ENCODE results near the gene DUSP1. TPM values are rescaled to one million over a fixed set of nuclear protein-coding genes. Genes with fewer than 3 reads are reported as not detected.

The DUSP1 gene
- total RNA-seq, 5 donors from 2014 or later (not counting 1 experiment from before 2014, with no cell fraction given), result 22.6 to 1,564 (median 28.9) TPM

DNA sequence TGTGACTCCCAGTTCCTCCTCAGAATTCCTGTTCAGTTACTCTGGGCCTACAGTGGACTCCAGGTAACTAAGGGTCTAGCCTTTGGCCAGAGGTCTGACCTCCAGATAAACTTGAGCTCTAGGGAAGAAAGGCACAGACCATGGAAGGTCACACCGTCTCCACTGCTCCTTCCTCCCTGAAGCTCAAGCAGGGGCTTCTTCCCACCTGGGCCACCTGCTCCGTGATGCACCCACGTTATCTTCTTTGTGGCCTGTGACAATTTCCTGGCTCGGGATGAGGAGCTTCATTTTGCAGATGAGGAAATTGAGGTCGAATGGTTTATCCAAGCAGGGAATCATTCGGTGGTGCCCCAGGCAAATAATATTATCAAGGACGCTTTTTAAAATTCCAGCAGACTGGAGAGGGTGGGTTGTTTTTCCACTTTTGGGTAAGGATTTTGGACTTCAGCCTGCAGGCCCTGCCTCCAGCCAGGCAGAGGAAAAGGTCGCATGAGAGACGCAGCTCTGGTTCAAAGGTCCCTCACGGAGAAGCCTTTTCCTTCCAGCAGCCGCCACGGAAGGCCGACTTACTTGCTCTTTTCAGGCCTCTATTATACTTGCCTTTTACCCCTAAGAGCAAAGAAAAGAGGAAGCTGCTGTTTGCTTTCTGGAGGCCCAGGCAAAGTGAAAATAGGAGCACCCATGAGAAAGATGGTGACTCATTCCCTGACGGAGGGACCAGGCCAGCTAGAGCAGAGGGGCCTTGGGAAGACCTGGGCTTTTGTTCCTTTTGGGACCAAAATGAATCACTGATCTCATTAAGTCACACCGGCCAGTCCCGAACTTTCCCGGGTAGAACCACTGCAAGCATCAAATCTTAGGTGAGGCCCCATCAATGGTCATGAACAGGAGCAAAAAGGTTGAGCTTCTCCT lies 22.8 kb upstream of the DUSP1 start:
- ChIA-PET POLR2A (no interaction called here), CTCF (interaction anchor here in 1 of 2 donors (0.5 kb wide), 1 partner anchor 133 kb away, joined by 3 read pairs; no protein-coding TSS in a partner anchor)
- Mint-ChIP-seq H3K4me3 (no peak overlapping the region), H3K36me3 (no peaks in the 10 kb centered on the region), H3K27me3 (no peaks in the 10 kb centered on the region), H3K9me3 (no peaks in the 10 kb centered on the region), H3K27ac (no peak overlapping the region), H3K4me1 (peaks cover 5 to 12% (median 5%) of the 10 kb centered on the region in 3 donors)
- Histone ChIP-seq H3K4me3 (ENCODE audit: control insufficient read depth in 1 of 2, extremely low read depth in 1 of 2, low read length in 1 of 2) (no peak overlapping the region), H3K9me3 (no peaks in the 10 kb centered on the region), H3K4me1 (ENCODE audit: control insufficient read depth in 1 of 2, extremely low read depth in 1 of 2, insufficient read depth in 2 of 2, low read length in 2 of 2) (peaks cover 0 to 8% of the 10 kb centered on the region in 2 experiments), H3K27me3 (replicated peaks in 1 of 2; ENCODE audit: control insufficient read depth in 2 of 2, extremely low read depth in 1 of 2, insufficient read depth in 2 of 2, low read length in 1 of 2) (no peaks in the 10 kb centered on the region), H3K36me3 (ENCODE audit: control insufficient read depth in 2 of 2, extremely low read depth in 1 of 2, insufficient read depth in 1 of 2, low read length in 1 of 2) (no peaks in the 10 kb centered on the region), H3K27ac (ENCODE audit: low read length) (no peak overlapping the region)
- ATAC-seq (replicated peaks in 1 of 4) (no peak), DNase-seq (no peak)
- WGBS (ENCODE audit: insufficient coverage), result 75% methylated on average over 9 of the region's 17 CpGs

DNA sequence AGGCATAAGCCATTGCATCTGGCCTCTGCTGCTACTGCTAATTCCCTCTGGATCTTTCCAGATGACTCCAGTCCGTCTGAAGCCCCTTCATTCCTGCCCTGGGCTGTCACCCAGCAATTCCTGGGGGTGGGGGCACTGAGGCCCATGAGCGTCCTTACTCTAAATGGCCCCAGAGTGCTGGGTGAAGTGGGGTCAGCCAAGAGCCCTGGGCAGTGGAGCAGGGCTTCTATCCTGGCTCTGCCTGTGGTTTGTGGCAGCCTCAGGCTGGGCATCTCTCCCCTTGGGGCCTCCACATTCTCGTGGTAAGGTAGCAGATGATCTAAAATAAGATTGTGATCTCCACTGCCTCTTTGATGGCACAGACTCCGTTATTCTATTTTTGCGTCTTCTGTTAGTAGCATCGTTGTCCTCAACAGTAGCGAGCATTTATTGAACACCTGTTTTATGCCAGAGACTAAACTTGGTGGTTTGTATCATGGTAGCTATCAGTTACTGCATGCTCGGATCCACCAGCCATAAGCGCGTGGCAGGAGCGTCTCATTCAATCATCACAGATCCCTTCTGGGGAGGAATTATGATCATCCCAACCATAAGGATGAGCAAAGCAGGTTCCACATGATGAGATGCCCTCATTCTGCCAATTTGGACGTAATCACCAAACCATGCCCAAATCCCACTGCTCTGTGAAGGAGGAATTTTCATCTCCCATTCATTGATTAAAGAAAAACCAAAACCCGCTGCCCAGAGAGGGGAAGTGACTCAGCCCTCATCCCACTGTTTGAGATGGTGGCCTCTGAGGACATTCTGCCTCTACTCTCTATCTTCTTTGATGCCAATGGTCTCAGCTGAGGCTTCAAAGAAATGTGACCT lies 21.9 kb upstream of the DUSP1 start:
- peaks cover 5 to 7% (median 5%) of the 10 kb centered on the region in 3 donors for H3K4me1 Mint-ChIP-seq
- DNase-seq, result no peak
- 53% methylated on average over 3 of the region's 13 CpGs for WGBS (ENCODE audit: insufficient coverage)
- POLR2A ChIA-PET, result no interaction called here
- H3K36me3 Mint-ChIP-seq, result no peaks in the 10 kb centered on the region
- H3K27me3 ChIP-seq (replicated peaks in 1 of 2; ENCODE audit: control insufficient read depth in 2 of 2, extremely low read depth in 1 of 2, insufficient read depth in 2 of 2, low read length in 1 of 2), result no peaks in the 10 kb centered on the region
- no peak overlapping the region for H3K4me3 Mint-ChIP-seq
- no peaks in the 10 kb centered on the region for H3K36me3 ChIP-seq (ENCODE audit: control insufficient read depth in 2 of 2, extremely low read depth in 1 of 2, insufficient read depth in 1 of 2, low read length in 1 of 2)
- no peak overlapping the region for H3K4me3 ChIP-seq (ENCODE audit: control insufficient read depth in 1 of 2, extremely low read depth in 1 of 2, low read length in 1 of 2)
- no peaks in the 10 kb centered on the region for H3K27me3 Mint-ChIP-seq
- ATAC-seq (replicated peaks in 1 of 4), result no peak
- H3K9me3 ChIP-seq, result no peaks in the 10 kb centered on the region
- no peak overlapping the region for H3K27ac Mint-ChIP-seq
- no peaks in the 10 kb centered on the region for H3K9me3 Mint-ChIP-seq
- CTCF ChIA-PET, result interaction anchor here in 1 of 2 donors (0.5 kb wide), 1 partner anchor 134 kb away, joined by 3 read pairs; no protein-coding TSS in a partner anchor
- no peak overlapping the region for H3K27ac ChIP-seq (ENCODE audit: low read length)
- peaks cover 0 to 8% of the 10 kb centered on the region in 2 experiments for H3K4me1 ChIP-seq (ENCODE audit: control insufficient read depth in 1 of 2, extremely low read depth in 1 of 2, insufficient read depth in 2 of 2, low read length in 2 of 2)

DNA sequence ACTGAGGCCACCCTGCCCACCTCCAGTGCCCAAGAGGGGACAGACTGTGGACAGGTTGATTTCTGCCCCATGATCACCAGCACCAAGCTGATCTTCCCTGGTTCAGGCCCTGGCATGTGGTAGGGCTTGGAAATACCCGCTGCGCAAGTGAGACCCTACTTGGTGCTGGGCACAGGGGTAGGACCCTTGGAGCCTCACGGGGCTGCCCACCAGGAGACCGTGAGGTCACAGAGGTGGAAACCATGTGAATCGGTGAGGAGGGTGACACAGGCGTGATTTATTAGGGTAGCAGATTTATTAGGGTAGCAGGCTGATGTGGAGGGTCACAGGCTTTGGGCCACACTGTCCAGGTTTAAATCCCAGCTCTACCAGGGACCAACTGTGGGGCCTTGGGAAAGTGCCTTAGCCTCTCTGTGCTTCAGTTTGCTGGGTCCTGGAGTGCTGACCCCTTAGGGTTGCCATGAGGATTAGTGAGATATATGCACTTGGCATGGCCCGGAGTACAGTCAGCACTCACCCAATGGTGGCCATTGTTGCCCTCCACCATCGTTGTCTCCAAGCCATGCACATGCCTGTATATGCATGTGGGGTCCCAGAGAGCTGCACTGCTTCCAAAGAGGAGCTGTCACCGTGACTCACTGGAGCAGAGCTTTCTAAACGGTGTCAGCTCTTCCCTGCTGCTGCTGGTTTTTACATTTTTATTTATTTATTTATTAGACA lies 20.9 kb upstream of the DUSP1 start:
- POLR2A ChIA-PET, result no interaction called here
- no peaks in the 10 kb centered on the region for H3K36me3 ChIP-seq (ENCODE audit: control insufficient read depth in 2 of 2, extremely low read depth in 1 of 2, insufficient read depth in 1 of 2, low read length in 1 of 2)
- Mint-ChIP-seq H3K4me1 (no peaks in the 10 kb centered on the region), H3K27ac (no peak overlapping the region), H3K27me3 (no peaks in the 10 kb centered on the region), H3K36me3 (no peaks in the 10 kb centered on the region), H3K9me3 (no peaks in the 10 kb centered on the region), H3K4me3 (no peak overlapping the region)
- CTCF ChIA-PET, result no interaction called here
- no peaks in the 10 kb centered on the region for H3K27me3 ChIP-seq (replicated peaks in 1 of 2; ENCODE audit: control insufficient read depth in 2 of 2, extremely low read depth in 1 of 2, insufficient read depth in 2 of 2, low read length in 1 of 2)
- no peak overlapping the region for H3K4me3 ChIP-seq (ENCODE audit: control insufficient read depth in 1 of 2, extremely low read depth in 1 of 2, low read length in 1 of 2)
- WGBS (ENCODE audit: insufficient coverage), result 76% methylated on average over 7 of the region's 10 CpGs
- H3K9me3 ChIP-seq, result no peaks in the 10 kb centered on the region
- no peak overlapping the region for H3K27ac ChIP-seq (ENCODE audit: low read length)
- no peak for DNase-seq
- H3K4me1 ChIP-seq (ENCODE audit: control insufficient read depth in 1 of 2, extremely low read depth in 1 of 2, insufficient read depth in 2 of 2, low read length in 2 of 2), result peaks cover 0 to 4% of the 10 kb centered on the region in 2 experiments
- ATAC-seq (replicated peaks in 1 of 4), result no peak

GRCh38 chr5:172791286-172791685 lies 20.3 kb upstream of the DUSP1 start:
- H3K27ac ChIP-seq (ENCODE audit: low read length), result no peak overlapping the region
- ChIA-PET POLR2A (interaction anchor here in 1 of 2 donors (0.5 kb wide), 1 partner anchor 16 kb away, joined by 5 read pairs; no protein-coding TSS in a partner anchor), CTCF (no interaction called here)
- no peaks in the 10 kb centered on the region for H3K9me3 ChIP-seq
- no peaks in the 10 kb centered on the region for H3K27me3 ChIP-seq (replicated peaks in 1 of 2; ENCODE audit: control insufficient read depth in 2 of 2, extremely low read depth in 1 of 2, insufficient read depth in 2 of 2, low read length in 1 of 2)
- no peak for ATAC-seq (replicated peaks in 1 of 4)
- no peaks in the 10 kb centered on the region for H3K36me3 ChIP-seq (ENCODE audit: control insufficient read depth in 2 of 2, extremely low read depth in 1 of 2, insufficient read depth in 1 of 2, low read length in 1 of 2)
- Mint-ChIP-seq H3K36me3 (no peaks in the 10 kb centered on the region), H3K27me3 (no peaks in the 10 kb centered on the region), H3K4me3 (no peak overlapping the region), H3K27ac (no peak overlapping the region), H3K4me1 (no peaks in the 10 kb centered on the region), H3K9me3 (no peaks in the 10 kb centered on the region)
- 77% methylated on average over 5 of the region's 6 CpGs for WGBS (ENCODE audit: insufficient coverage)
- H3K4me1 ChIP-seq (ENCODE audit: control insufficient read depth in 1 of 2, extremely low read depth in 1 of 2, insufficient read depth in 2 of 2, low read length in 2 of 2), result peaks cover 0 to 4% of the 10 kb centered on the region in 2 experiments
- DNase-seq, result no peak
- H3K4me3 ChIP-seq (ENCODE audit: control insufficient read depth in 1 of 2, extremely low read depth in 1 of 2, low read length in 1 of 2), result no peak overlapping the region

DNA sequence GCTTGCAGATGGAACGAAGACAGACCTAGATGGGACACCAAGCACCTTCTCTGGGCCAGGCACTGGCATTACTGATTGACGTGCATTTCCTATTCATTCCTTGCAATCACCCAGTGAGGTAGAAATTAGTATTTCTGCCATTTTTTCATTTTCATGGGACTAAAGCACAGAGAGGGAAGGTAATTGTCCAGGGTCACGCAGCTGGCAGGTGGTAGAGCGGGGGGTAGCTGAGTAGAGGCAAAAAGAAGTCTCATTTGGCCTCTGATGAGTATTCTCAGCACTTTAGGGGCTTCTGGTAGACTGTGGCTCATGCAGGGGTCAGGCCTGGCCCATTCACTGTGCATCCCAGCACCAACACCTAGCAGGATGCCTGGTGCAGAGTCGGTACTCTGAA lies 19.5 kb upstream of the DUSP1 start:
- H3K27me3 Mint-ChIP-seq, result no peaks in the 10 kb centered on the region
- 100% methylated on average over 2 of the region's 5 CpGs for WGBS (ENCODE audit: insufficient coverage)
- no peak overlapping the region for H3K27ac Mint-ChIP-seq
- H3K4me1 Mint-ChIP-seq, result no peaks in the 10 kb centered on the region
- no peaks in the 10 kb centered on the region for H3K9me3 ChIP-seq
- no peaks in the 10 kb centered on the region for H3K36me3 ChIP-seq (ENCODE audit: control insufficient read depth in 2 of 2, extremely low read depth in 1 of 2, insufficient read depth in 1 of 2, low read length in 1 of 2)
- no peak overlapping the region for H3K4me3 ChIP-seq (ENCODE audit: control insufficient read depth in 1 of 2, extremely low read depth in 1 of 2, low read length in 1 of 2)
- H3K36me3 Mint-ChIP-seq, result no peaks in the 10 kb centered on the region
- H3K4me3 Mint-ChIP-seq, result no peak overlapping the region
- ChIA-PET POLR2A (no interaction called here), CTCF (no interaction called here)
- ATAC-seq (replicated peaks in 1 of 4), result no peak
- no peaks in the 10 kb centered on the region for H3K9me3 Mint-ChIP-seq
- DNase-seq, result no peak
- no peak overlapping the region for H3K27ac ChIP-seq (ENCODE audit: low read length)
- H3K27me3 ChIP-seq (replicated peaks in 1 of 2; ENCODE audit: control insufficient read depth in 2 of 2, extremely low read depth in 1 of 2, insufficient read depth in 2 of 2, low read length in 1 of 2), result no peaks in the 10 kb centered on the region
- H3K4me1 ChIP-seq (ENCODE audit: control insufficient read depth in 1 of 2, extremely low read depth in 1 of 2, insufficient read depth in 2 of 2, low read length in 2 of 2), result peaks cover 0 to 4% of the 10 kb centered on the region in 2 experiments
